Heart right ventricle (tissue), 16 donors: ENCODE results near the gene VSNL1. TPM values are rescaled to one million over a fixed set of nuclear protein-coding genes. Genes with fewer than 3 reads are reported as not detected.

Experiments
- ATAC-seq, 8 donors: fragments of 200-7000 bp; cut with Tn5 transposase; one replicate each; pipeline ENCODE4 v1.9.1; 2020; ENCODE audit warnings: mild to moderate bottlenecking in 8 of 8, moderate library complexity in 8 of 8, moderate number of reproducible peaks in 1 of 8
- DNase-seq, 2 donors: peaks; one replicate each; pipeline ENCODE4 v3.0.0-alpha.2; 2020
- H3K27ac ChIP-seq, 10 donors: fragments of 200-600 bp; sonication (generic) in 2 of 10; one replicate each; pipeline versions ENCODE4 v1.5.0 to v1.8.0; 2020 to 2022; ENCODE audit warnings: mild to moderate bottlenecking in 3 of 10
- H3K27me3 ChIP-seq, 7 donors: fragments of 200-600 bp; one replicate each; pipeline ENCODE4 v1.8.0; 2021 to 2022; ENCODE audit warnings: mild to moderate bottlenecking in 2 of 7
- H3K36me3 ChIP-seq, 9 donors: fragments of 200-600 bp; sonication (generic) in 1 of 9; one replicate each; pipeline versions ENCODE4 v1.5.0 to v1.8.0; 2020 to 2022; ENCODE audit warnings: mild to moderate bottlenecking in 2 of 9
- H3K4me1 ChIP-seq, 9 donors: fragments of 200-600 bp; sonication (generic) in 1 of 9; one replicate each; pipeline versions ENCODE4 v1.5.0 to v1.8.0; 2020 to 2022; ENCODE audit warnings: mild to moderate bottlenecking in 4 of 9
- H3K4me3 ChIP-seq, 10 donors: fragments of 200-600 bp; sonication (generic) in 2 of 10; one replicate each; pipeline versions ENCODE4 v1.5.0 to v1.8.0; 2020 to 2022; ENCODE audit warnings: mild to moderate bottlenecking in 7 of 10, moderate library complexity in 2 of 10
- H3K9me3 ChIP-seq, 11 donors: fragments of 200-600 bp in 10 of 11; sonication (generic) in 2 of 11; one replicate each; pipeline versions ENCODE4 v1.5.0 to v1.8.0; 2013 to 2022; ENCODE audit warnings: mild to moderate bottlenecking in 2 of 11, control low read depth in 1 of 11, moderate library complexity in 1 of 11
- CTCF ChIP-seq, 9 donors: fragments of 200-600 bp; sonication (generic) in 2 of 9; IDR thresholded peaks; one replicate each; pipeline versions ENCODE4 v1.5.0 to v1.8.0; 2021 to 2022; ENCODE audit warnings: antibody characterized with exemption in 9 of 9, mild to moderate bottlenecking in 5 of 9, moderate library complexity in 1 of 9
- WGBS, 2 donors: extraction: QIAGEN DNeasy Blood & Tissue Kit; methylation state at CpG; one replicate each; pipeline ENCODE4 v1.1.7; 2013; ENCODE audit warnings: inconsistent platforms in 1 of 2; 5-methylcytosine and 5-hydroxymethylcytosine counted together
- intact Hi-C, 10 donors: fragments of 100-400 bp; cut with DNase I; formaldehyde crosslinking; loops; one replicate each; pipeline versions ENCODE4 v1.11.1 to v1.14.2; 2022
- polyA plus RNA-seq, 2 donors: library from polyadenylated mRNA; stranded (reverse); fragments of 200-250 nt; gene quantifications; one replicate each; pipeline ENCODE4 v1.2.3, GENCODE V29; 2013
- total RNA-seq, 10 donors: library from RNA; stranded (reverse); fragmentation: NEBNext Ultra II Directional in 3 of 10; extraction: Animal tissue kit (Norgen Biotek cat#: 25700) in 3 of 10; gene quantifications; one replicate each; pipeline versions ENCODE4 v1.2.1 to v1.2.4, GENCODE V29; 2021 to 2023
- donor health status: Arrhythmogenic right ventricular cardiomyopathy.
- donor health status: ischemic (EF 13 %, LVEDD 7.1; RV severe dilation, severe dysfunction).
- donor health status: healthy with polysubstance abuse.
- donor health status: DM: no; HTN: yes; CAD: no.
- donor health status: DM: no; HTN: no; CAD: no.
- donor health status: ischemic (EF 25% LVEDD 6.9; RV normal size, moderate dysfunction).
- donor health status: ischemic (EF 25% LVEDD 5.7; RV mildly dilated, moderate dysfunction).
- donor health status: healthy.
- donor health status: DM: yes; HTN: yes; CAD: no.
- donor health status: Ischemic cardiomyopathy.
- donor health status: ischemic (EF 35%, LVEDD 5.7; RV mildly dilated, moderate dysfunction).
- donor health status: nonischemic (EF 11% LVEDD 7.7; RV severe dilation, severe dysfunction).
- donor health status: DM: yes; HTN: yes; CAD: no.
- donor health status: PGD.
- donor health status: ischemic (EF 29% LVEDD 5.4; RV normal size, mild dysfunction).
- donor health status: nonischemic (EF 23%, LVEDD 6.1; RV moderate dilation, normal function).

The VSNL1 gene
- total and polyA plus RNA-seq, 12 donors, result 5.9 to 24.3 (median 17.3) TPM

GRCh38 chr2:17506736-17507616 is 33.5 kb upstream of the VSNL1 start:
- no peak for DNase-seq
- Histone ChIP-seq H3K9me3 (no peaks in the 10 kb centered on the region), H3K36me3 (no peaks in the 10 kb centered on the region), H3K4me1 (no peaks in the 10 kb centered on the region), H3K27ac (no peak overlapping the region), H3K27me3 (no peaks in the 10 kb centered on the region), H3K4me3 (no peak overlapping the region)
- intact Hi-C loops, result no loop called here
- TF ChIP-seq CTCF (IDR thresholded peaks at IDR 0.05), result no peak
- 70 to 72% methylated on average over 2 of the region's 2 CpGs for WGBS, 2 donors
- ATAC-seq, result no peak

- Histone ChIP-seq H3K9me3 (no peaks in the 10 kb centered on the region), H3K27ac (no peak overlapping the region), H3K4me3 (no peak overlapping the region), H3K27me3 (peaks cover 0 to 38% (median 0%) of the 10 kb centered on the region in 7 donors), H3K36me3 (no peaks in the 10 kb centered on the region), H3K4me1 (peaks cover 0 to 8% (median 5%) of the 10 kb centered on the region in 9 donors)
- ATAC-seq (no peak), DNase-seq (no peak)
- no peak for TF ChIP-seq CTCF (IDR thresholded peaks at IDR 0.05)
- intact Hi-C loops, result no loop called here
These were observed 24.8 kb upstream of the VSNL1 start for GRCh38 chr2:17515652-17516051.

GRCh38 chr2:17517481-17518211 is 22.9 kb upstream of the VSNL1 start:
- 28 to 31% methylated on average over 8 of the region's 8 CpGs for WGBS, 2 donors
- Histone ChIP-seq H3K27ac (peak overlapping the region; percentile 69 to 91 (median 86)), H3K4me3 (peak overlapping the region; percentile 14 to 51 (median 43)), H3K4me1 (peaks cover 0 to 8% (median 5%) of the 10 kb centered on the region in 9 donors), H3K36me3 (no peaks in the 10 kb centered on the region), H3K9me3 (no peaks in the 10 kb centered on the region), H3K27me3 (peaks cover 0 to 41% (median 0%) of the 10 kb centered on the region in 7 donors)
- TF ChIP-seq CTCF (IDR thresholded peaks at IDR 0.05), result no peak
- DNase-seq, result no peak
- intact Hi-C loops, result loop anchor here in 1 of 10 donors (1.0 kb wide), 1 partner anchor 22 kb away; no protein-coding TSS in a partner anchor
- ATAC-seq, result peak in 6 of 8 donors; percentile 34 to 70 (median 61)
